Fibroblast of mammary gland (primary cell): ENCODE data around the gene MESD.
A peak's percentile ranks its signal among the peaks of the same experiment; 100 is the strongest.

Source experiments
- DNase-seq: peaks from one replicate; pipeline ENCODE4 v3.0.0-alpha.2; 2010; ENCODE audit warnings: low read depth
- H3K4me3 ChIP-seq: 2 replicates; pipeline ENCODE4 v1.5.1; 2011; ENCODE audit warnings: low read depth, mild to moderate bottlenecking, low read length, moderate library complexity; ENCODE audit not compliant: control insufficient read depth
- CTCF ChIP-seq: conservative IDR thresholded peaks from 2 replicates; pipeline ENCODE4 v1.5.1; 2011; ENCODE audit warnings: low read depth, low read length, inconsistent platforms; ENCODE audit not compliant: control insufficient read depth, insufficient read depth

The MESD gene

GRCh38 chr15:81000624-81001151 lies 11.1 kb upstream of the MESD start, which contains the start of gene TLNRD1:
TLNRD1 (plus strand) TSS chr15:81000923; CDS start chr15:81002272, 1,349 bp downstream.
- peak within 1 kb of the TSS; percentile 89 for H3K4me3 ChIP-seq
- DNase-seq: peak; percentile 90
- no peak for TF ChIP-seq CTCF

- H3K4me3 ChIP-seq: peak overlapping the region; percentile 89
- TF ChIP-seq CTCF: no peak
- no peak for DNase-seq
These were observed 10.6 kb upstream of the MESD start for GRCh38 chr15:81000144-81000623.

- TF ChIP-seq CTCF: no peak
- DNase-seq: no peak
- H3K4me3 ChIP-seq: peak overlapping the region; percentile 89
These were observed 10.0 kb upstream of the MESD start for GRCh38 chr15:80999623-81000036.

- DNase-seq: no peak
- TF ChIP-seq CTCF: no peak
These were observed 8.6 kb upstream of the MESD start for GRCh38 chr15:80998251-80998650.

GRCh38 chr15:80997692-80998091 lies 8.1 kb upstream of the MESD start:
- no peak overlapping the region for H3K4me3 ChIP-seq
- TF ChIP-seq CTCF: no peak
- no peak for DNase-seq

More at GRCh38 chr15:80998251-80998650, 8.6 kb upstream of the MESD start:
- no peak overlapping the region for H3K4me3 ChIP-seq

GRCh38 chr15:80996247-80996646 lies 6.6 kb upstream of the MESD start:
- peak; percentile 53 for DNase-seq
- TF ChIP-seq CTCF: peak; percentile 67
- no peak overlapping the region for H3K4me3 ChIP-seq
